SK-N-SH treated with all-trans-retinoic acid at 6 μM for 48 hours (cell line): ENCODE measurements around the gene SLC66A1.

Source experiments
- OSR1 ChIP-seq: fragments of 250-450 bp; sonication (Bioruptor Pico); IDR thresholded peaks from 2 replicates; pipeline ENCODE4 v1.8.0; 2022; ENCODE audit warnings: moderate library complexity, mild to moderate bottlenecking, inconsistent platforms
- PPARA ChIP-seq: fragments of 250-450 bp; sonication (Bioruptor Pico); IDR thresholded peaks from 2 replicates; pipeline ENCODE4 v1.5.0; 2020; ENCODE audit warnings: mild to moderate bottlenecking, borderline replicate concordance
- RARB ChIP-seq: fragments of 250-450 bp; sonication (Bioruptor Pico); IDR thresholded peaks from 2 replicates; pipeline ENCODE4 v1.8.0; 2021; ENCODE audit warnings: mild to moderate bottlenecking, moderate library complexity
- ZNF70 ChIP-seq: fragments of 450-650 bp; formaldehyde crosslinking; IDR thresholded peaks from 2 replicates; pipeline ENCODE4 v1.5.0; 2020; ENCODE audit warnings: mild to moderate bottlenecking, moderate library complexity
- TF ChIP-seq, protein P1 (sequence below): fragments of 250-450 bp; sonication (Bioruptor Pico); IDR thresholded peaks from 2 replicates; pipeline ENCODE4 v1.8.0; 2020; ENCODE audit warnings: mild to moderate bottlenecking, moderate library complexity, borderline replicate concordance

DNA sequence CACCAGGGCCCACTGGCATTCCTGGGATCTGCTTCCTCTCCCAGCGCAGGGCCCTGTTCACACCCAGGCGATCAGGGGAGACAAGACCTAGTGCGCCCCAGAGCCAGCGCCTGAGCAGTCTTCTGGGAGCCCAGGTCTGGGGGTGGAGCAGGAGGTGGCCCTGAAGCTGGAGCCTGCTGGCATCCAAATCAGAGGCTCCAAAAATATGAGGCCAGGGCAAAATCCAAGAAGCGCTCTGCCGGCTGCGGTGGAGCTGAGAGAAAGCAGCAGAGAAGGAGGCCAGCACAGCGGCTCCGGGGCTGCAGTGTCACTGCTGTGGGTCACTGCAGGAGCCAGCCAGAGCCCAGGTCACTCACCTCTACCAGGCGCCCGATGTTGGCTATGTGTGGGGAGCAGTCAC, 32.7 kb downstream of the SLC66A1 start:
- TF ChIP-seq OSR1 (CRISPR knock-in tag) (no peak), PPARA (CRISPR knock-in tag) (no peak), RARB (CRISPR knock-in tag) (no peak), ZNF70 (CRISPR knock-in tag) (no peak)
- TF ChIP-seq, protein P1, sequence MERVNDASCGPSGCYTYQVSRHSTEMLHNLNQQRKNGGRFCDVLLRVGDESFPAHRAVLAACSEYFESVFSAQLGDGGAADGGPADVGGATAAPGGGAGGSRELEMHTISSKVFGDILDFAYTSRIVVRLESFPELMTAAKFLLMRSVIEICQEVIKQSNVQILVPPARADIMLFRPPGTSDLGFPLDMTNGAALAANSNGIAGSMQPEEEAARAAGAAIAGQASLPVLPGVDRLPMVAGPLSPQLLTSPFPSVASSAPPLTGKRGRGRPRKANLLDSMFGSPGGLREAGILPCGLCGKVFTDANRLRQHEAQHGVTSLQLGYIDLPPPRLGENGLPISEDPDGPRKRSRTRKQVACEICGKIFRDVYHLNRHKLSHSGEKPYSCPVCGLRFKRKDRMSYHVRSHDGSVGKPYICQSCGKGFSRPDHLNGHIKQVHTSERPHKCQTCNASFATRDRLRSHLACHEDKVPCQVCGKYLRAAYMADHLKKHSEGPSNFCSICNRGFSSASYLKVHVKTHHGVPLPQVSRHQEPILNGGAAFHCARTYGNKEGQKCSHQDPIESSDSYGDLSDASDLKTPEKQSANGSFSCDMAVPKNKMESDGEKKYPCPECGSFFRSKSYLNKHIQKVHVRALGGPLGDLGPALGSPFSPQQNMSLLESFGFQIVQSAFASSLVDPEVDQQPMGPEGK: no peak
